PC-9 (cell line): Measurements from ENCODE around the gene PSMB9.

Experiments used
- EZH2 ChIP-seq: fragments of 200-600 bp; sonication (generic); IDR thresholded peaks from 2 replicates; pipeline ENCODE4 v1.8.0; 2017; ENCODE audit warnings: antibody characterized with exemption, low read depth
- TF ChIP-seq, protein P1 (sequence below): fragments of 200-600 bp; sonication (generic); conservative IDR thresholded peaks from 2 replicates; pipeline ENCODE4 v1.6.1; 2017; ENCODE audit warnings: mixed run types, antibody characterized with exemption, mild to moderate bottlenecking, moderate library complexity

DNA sequence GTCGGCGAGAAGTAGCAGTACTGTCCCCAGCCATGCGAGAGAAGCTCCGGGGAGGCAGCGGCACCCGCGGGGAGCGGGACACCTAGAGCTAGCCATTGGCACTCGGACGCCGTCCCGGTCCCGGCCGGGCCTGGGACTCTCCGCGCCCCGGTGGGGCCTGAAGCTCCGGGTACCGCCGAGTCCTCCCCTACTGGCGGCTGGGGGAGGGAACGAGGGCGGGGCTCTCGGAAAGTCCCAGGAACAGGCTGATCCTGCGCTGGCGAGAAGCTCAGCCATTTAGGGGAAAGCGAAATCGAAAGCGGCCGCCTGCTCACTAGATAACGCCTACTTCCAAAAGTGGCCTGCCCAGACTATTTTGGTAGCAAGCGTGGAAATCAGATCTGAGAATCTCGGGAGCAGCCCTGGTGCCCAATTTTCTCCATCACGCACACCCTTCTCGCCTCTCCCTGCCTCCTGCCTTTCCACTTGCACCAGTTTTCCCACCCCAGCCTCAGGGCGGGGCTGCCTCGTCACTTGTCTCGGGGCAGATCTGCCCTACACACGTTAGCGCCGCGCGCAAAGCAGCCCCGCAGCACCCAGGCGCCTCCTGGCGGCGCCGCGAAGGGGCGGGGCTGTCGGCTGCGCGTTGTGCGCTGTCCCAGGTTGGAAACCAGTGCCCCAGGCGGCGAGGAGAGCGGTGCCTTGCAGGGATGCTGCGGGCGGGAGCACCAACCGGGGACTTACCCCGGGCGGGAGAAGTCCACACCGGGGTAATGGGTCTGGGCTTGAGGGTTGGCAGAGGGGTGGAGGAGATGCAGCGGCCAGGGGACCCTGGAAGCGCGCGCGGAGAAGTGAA, at the start of gene PSMB9, which contains the start of gene TAP1:
- TF ChIP-seq, protein P1, sequence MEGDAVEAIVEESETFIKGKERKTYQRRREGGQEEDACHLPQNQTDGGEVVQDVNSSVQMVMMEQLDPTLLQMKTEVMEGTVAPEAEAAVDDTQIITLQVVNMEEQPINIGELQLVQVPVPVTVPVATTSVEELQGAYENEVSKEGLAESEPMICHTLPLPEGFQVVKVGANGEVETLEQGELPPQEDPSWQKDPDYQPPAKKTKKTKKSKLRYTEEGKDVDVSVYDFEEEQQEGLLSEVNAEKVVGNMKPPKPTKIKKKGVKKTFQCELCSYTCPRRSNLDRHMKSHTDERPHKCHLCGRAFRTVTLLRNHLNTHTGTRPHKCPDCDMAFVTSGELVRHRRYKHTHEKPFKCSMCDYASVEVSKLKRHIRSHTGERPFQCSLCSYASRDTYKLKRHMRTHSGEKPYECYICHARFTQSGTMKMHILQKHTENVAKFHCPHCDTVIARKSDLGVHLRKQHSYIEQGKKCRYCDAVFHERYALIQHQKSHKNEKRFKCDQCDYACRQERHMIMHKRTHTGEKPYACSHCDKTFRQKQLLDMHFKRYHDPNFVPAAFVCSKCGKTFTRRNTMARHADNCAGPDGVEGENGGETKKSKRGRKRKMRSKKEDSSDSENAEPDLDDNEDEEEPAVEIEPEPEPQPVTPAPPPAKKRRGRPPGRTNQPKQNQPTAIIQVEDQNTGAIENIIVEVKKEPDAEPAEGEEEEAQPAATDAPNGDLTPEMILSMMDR = peak; percentile 67
- no peak for TF ChIP-seq EZH2
